GM19452 (cell line): ENCODE data around the gene ACTG1.

Experiments used
- ATAC-seq: cut with Tn5 transposase; IDR thresholded peaks from one replicate; pipeline ENCODE4 v1.9.1; 2021; ENCODE audit not compliant: unreplicated experiment

ACTG1 gene

GRCh38 chr17:81512562-81513371, at the start of gene ACTG1:
TSS of gene ACTG1 (minus strand) at chr17:81512799. CDS start at chr17:81512354, 445 bp downstream.
- peak; percentile 38 for ATAC-seq

GRCh38 chr17:81561494-81561885, 48.9 kb upstream of the ACTG1 start:
- no peak for ATAC-seq

- ATAC-seq, result no peak
Observed at GRCh38 chr17:81558941-81559806, 46.6 kb upstream of the ACTG1 start.

- ATAC-seq, result no peak
Observed at GRCh38 chr17:81558115-81558468, 45.5 kb upstream of the ACTG1 start.

GRCh38 chr17:81557276-81558114, 44.9 kb upstream of the ACTG1 start:
- ATAC-seq, result no peak

GRCh38 chr17:81556863-81557262, 44.3 kb upstream of the ACTG1 start:
- no peak for ATAC-seq

GRCh38 chr17:81556175-81556691, 43.6 kb upstream of the ACTG1 start:
- ATAC-seq, result no peak

- ATAC-seq, result peak; percentile 8
Observed at GRCh38 chr17:81553616-81554181, 41.1 kb upstream of the ACTG1 start.

GRCh38 chr17:81553018-81553615, 40.5 kb upstream of the ACTG1 start:
- ATAC-seq, result peak; percentile 34

- ATAC-seq, result peak; percentile 42
Observed at GRCh38 chr17:81552244-81553017, 39.8 kb upstream of the ACTG1 start, which contains the start of gene FAAP100. TSS of gene FAAP100 (minus strand) at chr17:81552353. CDS start at chr17:81552330, 23 bp downstream.

- peak; percentile 1 for ATAC-seq
Observed at GRCh38 chr17:81551458-81552243, 39.1 kb upstream of the ACTG1 start.

- no peak for ATAC-seq
Observed at GRCh38 chr17:81550830-81551457, 38.3 kb upstream of the ACTG1 start.

GRCh38 chr17:81550285-81550684, 37.7 kb upstream of the ACTG1 start:
- no peak for ATAC-seq

- no peak for ATAC-seq
Observed at GRCh38 chr17:81549826-81550225, 37.2 kb upstream of the ACTG1 start.

GRCh38 chr17:81549031-81549557, 36.5 kb upstream of the ACTG1 start:
- ATAC-seq, result no peak

GRCh38 chr17:81547614-81547982, 35.0 kb upstream of the ACTG1 start:
- ATAC-seq, result no peak

GRCh38 chr17:81546906-81547613, 34.5 kb upstream of the ACTG1 start:
- no peak for ATAC-seq
